Activated T-helper 1 cell treated with anti-CD3 and anti-CD28 coated beads, Interleukin-2, amount 50 U/mL, for 16 hours (primary cell): ENCODE data around the gene TIMMDC1.

Experiments
- DNase-seq, 2 donors: peaks; one replicate each; pipeline ENCODE4 v3.0.0-alpha.2; 2020; ENCODE audit warnings: low read depth in 1 of 2, low spot score in 1 of 2

The TIMMDC1 gene, protein sequence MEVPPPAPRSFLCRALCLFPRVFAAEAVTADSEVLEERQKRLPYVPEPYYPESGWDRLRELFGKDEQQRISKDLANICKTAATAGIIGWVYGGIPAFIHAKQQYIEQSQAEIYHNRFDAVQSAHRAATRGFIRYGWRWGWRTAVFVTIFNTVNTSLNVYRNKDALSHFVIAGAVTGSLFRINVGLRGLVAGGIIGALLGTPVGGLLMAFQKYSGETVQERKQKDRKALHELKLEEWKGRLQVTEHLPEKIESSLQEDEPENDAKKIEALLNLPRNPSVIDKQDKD

DNA sequence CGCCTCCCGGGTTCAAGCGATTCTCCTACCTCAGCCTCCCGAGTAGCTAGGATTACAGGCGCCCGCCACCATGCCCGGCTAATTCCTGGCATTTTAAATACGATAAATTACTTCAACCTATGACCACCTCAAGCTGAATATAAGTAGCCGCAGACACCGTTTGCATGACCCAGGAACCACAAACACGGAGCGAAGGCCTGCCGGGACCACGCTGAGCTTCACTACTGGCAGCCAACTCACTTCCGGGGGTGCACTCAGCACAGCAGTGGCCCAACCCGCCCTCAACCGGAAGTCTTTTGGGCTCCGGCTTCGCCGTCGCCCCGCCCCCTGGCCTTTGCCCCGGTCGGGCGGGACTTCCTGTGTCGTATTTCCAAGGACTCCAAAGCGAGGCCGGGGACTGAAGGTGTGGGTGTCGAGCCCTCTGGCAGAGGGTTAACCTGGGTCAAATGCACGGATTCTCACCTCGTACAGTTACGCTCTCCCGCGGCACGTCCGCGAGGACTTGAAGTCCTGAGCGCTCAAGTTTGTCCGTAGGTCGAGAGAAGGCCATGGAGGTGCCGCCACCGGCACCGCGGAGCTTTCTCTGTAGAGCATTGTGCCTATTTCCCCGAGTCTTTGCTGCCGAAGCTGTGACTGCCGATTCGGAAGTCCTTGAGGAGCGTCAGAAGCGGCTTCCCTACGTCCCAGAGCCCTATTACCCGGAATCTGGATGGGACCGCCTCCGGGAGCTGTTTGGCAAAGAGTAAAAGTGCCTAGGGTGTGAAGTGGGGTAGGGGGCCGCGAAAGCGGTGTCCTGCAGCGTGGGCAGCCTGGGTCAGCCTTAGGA is at the start of gene TIMMDC1:
Gene TIMMDC1 (plus strand): TSS at position 362 of the 826 bp plus-strand sequence. CDS start 187 bp downstream, at position 549.
- peak; percentile 94 to 98 for DNase-seq

DNA sequence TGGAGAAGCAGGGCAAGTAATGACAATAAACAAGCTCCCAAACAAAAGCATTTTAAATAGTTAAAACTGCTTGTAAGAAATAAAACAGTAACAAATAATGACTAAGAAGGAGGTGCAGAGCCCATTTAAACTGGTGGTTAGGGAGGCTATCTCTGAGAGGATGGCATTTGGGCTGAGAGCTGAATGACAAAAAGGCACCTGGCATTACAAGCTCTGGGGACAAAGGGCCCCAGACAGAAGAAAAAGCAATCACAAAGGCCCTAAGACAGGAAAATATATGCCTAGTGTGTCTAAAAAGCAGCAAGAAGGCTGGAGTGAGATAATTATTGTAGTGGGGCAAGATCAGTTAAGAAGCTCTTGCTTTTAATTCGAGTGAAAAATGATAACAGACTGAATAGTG is 44.5 kb upstream of the TIMMDC1 start:
- DNase-seq = no peak

DNA sequence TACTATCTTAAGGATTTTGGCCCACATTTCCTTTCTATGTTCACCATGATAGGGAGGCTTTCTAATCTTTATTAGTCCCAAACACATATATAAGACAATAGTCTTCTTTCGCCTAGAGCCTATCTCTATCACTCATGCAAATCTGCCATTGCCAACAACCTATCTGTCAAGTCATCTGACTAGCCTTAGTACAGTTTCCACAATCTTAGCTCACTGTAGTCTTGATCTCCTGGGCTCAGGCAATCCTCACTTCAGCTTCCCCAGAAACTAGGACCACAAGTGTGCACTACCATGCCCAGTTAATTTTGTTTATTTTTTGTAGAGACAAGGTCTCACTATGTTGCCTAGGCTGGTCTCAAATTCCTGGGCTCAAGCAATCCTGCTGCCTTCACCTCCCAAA is 41.9 kb upstream of the TIMMDC1 start:
- DNase-seq = no peak

DNA sequence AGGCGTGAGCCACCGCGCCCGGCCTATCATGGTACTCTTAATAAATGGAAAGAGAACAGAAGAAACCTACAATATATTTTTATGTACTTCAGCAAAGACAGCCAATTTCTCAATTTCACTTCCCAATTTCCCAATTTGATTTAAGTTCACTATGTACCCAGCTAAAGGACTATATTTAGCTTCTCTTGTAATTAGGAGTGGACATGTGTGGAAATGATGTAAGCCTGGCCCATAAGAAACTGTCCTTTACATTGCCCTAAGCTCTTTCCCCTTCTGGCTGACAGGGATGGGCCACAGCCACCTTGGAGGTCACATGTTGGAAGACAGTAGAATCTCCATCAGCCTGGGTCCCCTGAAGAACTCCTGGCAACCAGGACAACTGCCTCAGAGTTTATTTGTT is 41.1 kb upstream of the TIMMDC1 start:
- no peak for DNase-seq

DNA sequence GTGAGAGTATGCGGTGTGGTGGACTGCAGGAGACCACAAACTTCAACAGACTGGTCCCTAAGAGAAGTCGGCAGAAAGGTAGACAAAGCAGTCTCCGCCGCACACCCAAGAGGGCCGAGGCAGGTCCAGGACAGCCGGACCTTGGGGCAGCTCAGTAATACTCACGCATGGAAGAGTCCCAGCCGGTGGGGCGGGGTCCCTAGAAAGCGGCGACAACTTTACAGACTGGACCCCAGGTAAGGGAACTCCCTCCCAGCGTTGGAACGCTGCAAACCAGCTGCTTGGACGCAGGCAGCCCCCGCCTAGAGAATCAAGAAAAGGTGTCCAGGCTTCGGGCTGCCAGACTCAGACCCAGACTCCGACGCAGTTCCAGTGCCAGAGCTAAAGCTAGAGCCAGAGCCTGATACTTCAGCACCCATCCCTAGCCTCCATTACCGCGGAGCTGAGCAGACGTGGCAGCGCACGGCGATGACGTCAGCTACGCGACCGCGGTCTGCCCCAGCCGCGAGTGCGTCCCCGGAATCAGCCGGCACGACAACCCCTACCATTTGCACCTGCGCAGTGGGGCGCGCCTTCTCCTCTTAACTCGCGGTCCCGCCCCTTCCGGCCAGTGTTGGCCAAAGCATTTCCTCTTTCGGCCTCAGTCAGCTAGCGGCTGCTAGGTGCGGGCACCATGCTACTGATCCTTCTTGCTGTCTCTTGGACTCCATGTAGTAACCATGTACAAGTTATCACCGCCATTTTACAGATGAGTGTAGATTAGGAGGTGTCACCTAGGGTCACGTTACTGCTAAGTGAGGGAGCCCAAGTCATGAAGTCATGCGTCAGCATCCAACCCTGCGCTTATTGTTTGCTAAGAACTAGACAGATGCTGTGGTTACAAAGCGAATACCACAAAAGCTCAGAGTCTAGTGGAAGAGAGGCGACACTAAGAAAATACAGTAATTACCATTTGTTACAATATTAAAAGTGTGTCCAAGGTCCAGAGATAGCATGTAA is 34.9 kb upstream of the TIMMDC1 start, which contains the start of gene TMEM39A:
Gene TMEM39A (minus strand): TSS at position 445 of the 999 bp plus-strand sequence. CDS start 1,541 bp downstream, outside the sequence.
- peak; percentile 97 for DNase-seq

DNA sequence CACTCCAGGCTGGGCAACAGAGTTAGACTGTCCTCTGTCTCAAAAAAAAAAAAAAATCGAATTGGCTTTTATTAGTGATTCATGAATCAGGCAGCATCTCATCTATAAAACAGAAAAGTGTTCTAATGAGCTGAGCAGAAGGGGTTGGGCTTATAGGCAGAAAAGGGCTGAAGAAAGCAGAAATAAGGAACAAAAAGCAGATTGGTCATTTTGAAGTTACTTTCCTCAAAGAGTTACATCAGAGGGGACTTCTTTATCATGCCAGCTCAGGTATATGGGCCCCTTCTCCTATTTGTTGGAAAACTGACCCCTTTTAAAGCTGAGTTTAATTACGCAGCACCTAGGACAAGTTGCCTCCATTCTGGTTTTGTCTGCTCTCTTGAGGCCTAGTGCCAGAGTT is 30.3 kb upstream of the TIMMDC1 start:
- DNase-seq = no peak

DNA sequence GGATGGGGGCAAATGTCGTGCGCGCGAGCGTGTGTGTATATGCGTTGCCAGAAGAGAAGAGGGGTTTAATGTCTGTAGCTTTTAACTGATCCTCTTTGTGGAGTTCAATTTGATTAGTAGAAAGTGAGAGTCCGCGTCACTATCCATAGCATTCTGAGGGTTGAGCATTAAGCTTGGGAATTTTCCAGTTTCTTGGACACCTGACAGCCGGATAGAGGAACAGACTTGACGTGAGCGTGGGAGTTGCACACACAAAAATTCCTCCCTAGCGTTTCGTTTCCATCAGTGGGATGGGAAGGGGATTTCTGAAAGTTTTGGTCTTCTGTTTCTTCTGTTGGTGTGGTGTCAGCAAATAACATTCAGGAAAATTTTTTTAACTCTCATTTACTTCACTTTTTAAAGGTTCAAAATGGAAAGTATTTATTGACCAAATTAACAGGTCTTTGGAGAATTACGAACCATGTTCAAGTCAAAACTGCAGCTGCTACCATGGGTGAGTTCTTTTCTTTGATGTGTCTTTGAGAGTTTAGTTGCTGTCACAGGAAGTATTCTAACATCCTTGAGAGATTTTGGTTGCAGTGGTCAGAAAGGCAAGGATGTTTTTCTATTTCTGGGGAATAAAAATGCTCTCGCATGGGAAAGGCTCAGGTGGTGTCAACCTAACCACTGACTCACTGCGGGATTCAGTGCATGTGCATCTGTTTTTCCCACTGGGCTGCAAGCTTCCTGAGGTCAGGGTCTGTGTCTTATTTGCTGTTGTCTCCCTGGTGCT is 28.7 kb upstream of the TIMMDC1 start:
- DNase-seq = no peak

DNA sequence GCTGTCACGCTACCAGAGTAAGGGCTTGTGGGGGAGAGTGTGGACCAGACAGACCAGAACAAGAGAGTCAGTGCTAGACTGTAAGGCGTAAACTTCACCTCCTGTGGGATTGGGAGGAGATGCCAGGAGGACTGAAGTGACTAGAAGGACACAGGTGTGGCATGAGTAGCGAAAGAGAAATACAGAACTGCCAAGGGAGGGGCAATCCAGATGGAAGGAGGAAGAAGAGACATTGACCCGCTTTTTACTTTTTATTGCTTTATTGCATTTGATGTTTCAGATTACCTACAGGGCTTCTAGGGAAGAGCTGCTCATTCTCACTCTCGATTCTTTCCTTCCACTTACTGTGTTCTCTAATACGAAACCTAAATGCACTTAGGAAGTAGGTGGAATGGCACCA is 27.5 kb upstream of the TIMMDC1 start:
- DNase-seq = no peak

DNA sequence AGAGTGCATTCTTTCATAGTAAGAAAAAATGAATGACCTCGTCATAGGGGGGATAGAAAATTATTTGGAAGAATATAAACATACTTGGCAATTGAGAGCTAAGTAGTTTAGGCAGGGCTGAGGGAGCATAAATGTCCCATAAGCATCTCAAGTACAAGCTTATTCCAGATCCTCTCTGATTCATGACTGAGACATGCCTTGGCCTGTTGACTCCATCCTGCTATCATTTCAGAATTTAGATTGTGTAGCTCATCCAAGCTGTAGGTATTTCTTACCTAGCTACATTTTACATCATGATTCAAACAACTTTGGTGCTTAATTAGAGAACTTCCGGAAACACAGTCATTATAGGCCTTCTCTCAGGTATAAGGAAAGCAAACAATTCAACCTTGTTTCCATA is 17.3 kb upstream of the TIMMDC1 start:
- DNase-seq = no peak

DNA sequence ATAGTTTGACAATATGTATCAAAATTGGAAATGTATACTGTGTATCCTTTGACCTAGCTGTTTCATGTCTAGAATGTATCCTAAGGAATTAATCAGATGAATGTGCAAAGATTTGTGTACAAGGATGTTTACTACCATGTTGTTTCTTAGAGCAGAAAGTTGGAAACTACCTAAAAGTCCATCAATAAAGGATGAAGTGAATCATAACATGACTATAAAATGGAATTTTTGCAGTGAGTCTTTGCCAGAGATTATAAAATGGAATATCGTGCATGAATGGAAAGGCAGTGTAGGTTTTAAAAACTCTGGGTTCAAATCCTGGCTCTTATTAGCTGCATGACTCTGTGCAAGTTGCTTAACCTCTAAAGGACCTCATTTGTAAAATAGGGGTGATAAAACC is 15.2 kb upstream of the TIMMDC1 start:
- DNase-seq = no peak

DNA sequence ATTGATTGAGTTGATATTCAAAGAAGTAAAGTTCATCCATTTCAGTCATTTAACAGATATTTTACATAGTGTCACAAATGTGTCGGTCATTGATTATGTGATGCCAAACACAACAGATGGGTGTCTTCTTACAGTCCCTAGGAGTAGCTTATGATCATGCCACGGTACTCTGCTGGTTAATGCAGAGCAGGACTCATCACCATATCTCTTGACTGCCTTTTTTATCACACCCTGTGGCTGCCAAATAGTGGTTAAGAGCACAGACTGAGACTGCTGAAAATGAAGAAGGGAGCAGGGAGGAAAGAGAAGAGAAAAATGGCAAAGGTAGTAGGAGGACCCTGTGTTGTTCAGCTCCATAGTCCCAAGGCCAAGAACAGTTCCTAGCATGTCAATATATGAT is 12.8 kb upstream of the TIMMDC1 start:
- no peak for DNase-seq

DNA sequence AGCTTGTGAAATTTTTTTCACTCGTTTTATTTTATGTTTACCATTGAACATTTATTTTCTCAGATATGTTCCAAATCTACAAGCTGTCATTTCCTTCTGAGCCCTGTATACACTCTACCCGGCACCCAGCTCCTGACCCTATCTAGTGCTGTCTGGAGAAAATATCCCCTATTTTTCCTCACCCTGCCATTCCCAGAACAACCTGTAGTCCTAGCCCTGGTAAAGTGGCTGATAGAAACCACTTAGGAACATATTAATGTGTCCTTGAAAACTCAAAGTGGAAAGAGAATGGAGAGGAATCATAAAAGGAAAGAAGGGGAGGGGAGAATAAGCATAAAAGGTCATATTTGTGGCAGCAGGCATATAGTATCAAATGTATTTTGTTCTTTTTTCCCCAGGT is 8.2 kb upstream of the TIMMDC1 start:
- no peak for DNase-seq

DNA sequence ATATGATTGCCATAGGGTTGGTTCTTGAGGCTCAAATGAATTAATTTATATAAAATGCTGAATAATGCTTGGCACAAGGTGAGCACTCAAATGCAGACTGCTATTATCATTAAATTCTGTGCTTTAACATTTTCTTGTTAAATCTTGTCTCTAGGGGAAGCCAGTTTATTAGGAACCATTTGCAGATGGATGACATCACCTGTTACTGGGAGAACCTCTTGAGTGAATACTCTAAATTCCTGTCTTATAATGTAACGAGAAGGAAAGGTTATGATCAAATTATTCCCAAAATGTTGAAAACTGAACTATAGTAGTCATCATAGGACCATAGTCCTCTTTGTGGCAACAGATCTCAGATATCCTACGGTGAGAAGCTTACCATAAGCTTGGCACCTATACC is 6.2 kb upstream of the TIMMDC1 start:
- DNase-seq = no peak

DNA sequence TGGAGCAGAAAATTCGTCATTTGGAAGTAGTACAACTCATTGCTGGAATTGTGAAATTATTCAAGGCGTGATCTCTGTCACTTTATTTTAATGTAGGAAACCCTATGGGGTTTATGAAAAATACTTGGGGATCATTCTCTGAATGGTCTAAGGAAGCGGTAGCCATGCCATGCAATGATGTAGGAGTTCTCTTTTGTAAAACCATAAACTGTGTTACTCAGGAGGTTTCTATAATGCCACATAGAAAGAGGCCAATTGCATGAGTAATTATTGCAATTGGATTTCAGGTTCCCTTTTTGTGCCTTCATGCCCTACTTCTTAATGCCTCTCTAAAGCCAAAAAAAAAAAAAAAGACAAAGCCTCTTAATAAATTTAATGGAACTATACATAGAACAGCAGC is 5.5 kb upstream of the TIMMDC1 start:
- DNase-seq = no peak

DNA sequence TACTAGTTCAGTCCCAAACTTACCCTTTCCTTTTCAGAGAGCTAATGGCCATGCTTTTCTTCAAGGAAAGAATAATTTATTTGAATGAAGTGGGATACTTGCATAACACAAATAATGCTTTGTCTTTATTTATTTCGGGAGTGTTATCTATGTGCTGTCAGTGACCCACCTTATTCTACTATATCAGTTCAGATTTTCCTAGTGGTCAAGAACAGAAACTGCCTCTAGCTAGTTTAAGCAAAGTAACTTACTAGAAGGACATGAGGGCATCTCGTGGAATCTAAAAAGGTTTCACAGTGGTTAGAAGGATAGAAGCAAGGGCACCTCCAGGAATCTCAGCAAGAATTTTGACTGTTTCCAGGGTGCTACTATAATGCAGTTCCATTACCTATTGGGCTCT is 3.8 kb upstream of the TIMMDC1 start:
- DNase-seq = no peak

DNA sequence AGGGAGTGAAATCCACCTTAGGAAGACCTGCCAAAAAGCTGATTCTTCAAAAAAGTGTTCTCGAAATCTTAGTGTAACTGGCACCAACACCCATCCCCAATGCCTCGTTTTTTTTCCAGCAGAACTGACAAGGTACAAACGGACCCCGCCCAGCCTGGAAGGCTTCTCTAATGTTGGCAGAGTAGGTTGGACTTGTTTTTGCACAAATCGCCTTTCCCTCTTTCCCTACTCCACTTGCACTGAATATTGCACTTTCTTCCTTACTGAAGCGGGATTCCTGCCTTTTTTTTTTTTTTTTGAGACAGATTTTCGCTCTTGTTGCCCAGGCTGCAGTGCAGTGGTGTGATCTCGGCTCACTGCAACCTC is 544 bp upstream of the TIMMDC1 start:
- no peak for DNase-seq

DNA sequence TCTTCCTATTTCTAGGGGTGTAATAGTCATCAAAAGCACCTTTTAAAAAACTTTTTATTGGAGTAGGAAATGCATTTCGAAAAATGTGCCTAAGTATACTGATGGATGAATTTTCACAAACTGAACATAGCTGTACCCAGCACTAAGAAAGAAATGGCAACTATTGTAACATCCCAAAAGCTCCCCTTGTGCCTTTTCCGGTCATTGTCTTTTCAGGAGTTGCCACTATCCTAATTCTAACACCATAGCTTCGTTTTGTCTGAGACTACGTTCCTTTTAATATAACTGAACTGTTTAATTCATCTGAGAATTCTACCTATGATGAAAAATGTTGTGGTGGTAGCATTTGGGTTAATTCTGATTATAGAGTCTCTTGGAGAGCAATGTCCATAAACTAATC is 1.9 kb downstream of the TIMMDC1 start:
- DNase-seq = no peak

DNA sequence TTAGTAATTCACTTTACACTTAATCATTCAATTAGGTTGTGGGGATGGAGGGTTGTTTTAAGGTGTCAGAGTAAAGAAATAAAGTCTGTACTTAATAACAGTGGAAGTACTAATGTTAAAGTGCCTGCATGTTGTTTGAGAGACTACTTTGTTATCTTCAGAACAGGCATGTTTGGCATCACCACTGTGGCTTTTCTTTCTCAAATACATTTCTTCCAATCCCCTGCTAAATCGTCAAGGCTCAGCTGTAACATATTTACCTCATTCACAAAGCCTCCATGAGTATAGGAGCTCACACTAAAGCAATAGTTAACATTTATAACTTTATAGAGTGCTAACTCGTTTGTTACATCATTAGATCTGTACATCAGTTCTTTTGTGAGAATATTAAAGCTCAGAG is 2.6 kb downstream of the TIMMDC1 start:
- DNase-seq = no peak

DNA sequence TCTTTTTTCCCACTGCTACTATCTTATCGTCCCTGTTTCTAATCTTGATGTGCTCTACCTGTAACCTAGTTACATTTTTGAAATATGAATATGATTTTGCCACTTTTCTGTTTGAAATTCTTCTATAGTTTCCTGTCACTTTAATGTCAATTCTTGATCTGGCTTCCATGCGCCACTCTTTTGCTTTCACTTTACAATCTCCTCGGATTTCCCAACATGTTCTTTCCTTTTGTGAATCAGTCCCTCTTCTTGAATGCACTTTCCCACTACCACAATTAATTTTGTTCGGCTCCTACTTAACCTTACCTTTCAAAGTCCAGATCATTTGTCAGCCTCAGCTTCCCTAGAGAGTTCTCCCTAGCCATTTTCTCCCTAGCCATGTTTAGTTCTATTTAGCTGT is 8.3 kb downstream of the TIMMDC1 start:
- no peak for DNase-seq

DNA sequence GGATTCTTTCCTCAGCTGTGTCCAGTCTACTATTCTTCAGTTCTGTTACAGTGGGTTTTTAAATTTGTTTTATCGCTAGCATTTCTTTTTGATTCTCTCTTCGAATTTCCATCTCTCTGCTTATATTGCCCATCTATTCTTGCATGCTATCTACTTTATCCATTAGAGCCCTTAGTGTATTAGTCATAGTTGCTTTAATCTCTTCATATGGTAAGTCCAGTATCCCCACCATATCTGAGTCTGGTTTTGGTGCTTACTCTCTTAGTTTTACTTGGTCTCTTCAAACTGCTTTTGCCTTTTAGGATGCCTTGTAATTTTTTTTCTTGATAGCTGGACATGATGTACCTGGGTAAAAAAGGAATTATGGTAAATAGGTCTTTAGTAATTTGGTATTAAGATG is 9.1 kb downstream of the TIMMDC1 start:
- DNase-seq = no peak
